ENCODE measurements around the gene RAP2A. TPM values are rescaled to one million over a fixed set of nuclear protein-coding genes. Genes with fewer than 3 reads are reported as not detected.
A peak's percentile ranks its signal among the peaks of the same experiment; 100 is the strongest.

The RAP2A gene
- 10 to 100 TPM; 15.8 to 26.9 (median 18.2) TPM for total RNA-seq

GRCh38 chr13:97433727-97434396 is at the start of gene RAP2A:
TSS of gene RAP2A (plus strand) at chr13:97434169. CDS start at chr13:97434471, 302 bp downstream.
- intact Hi-C loops (cut with DNase I), result loop anchor here (10.0 kb wide), 1 partner anchor 1771 kb away; the partner anchor contains the start of gene UBAC2
- WGBS, 2 donors, result 0% methylated on average over 4 to 7 of the region's 94 CpGs
- Histone ChIP-seq H3K4me1 (peaks cover 0 to 8% of the 10 kb centered on the region in 2 donors), H3K9me3 (no peaks in the 10 kb centered on the region), H3K27me3 (no peaks in the 10 kb centered on the region), H3K36me3 (no peaks in the 10 kb centered on the region), H3K4me3 (replicated peaks in 1 of 3) (peak within 1 kb of the TSS; percentile 61 to 72 (median 71)), H3K27ac (peak within 1 kb of the TSS; percentile 95 to 100 (median 99))
- peak in 1 of 6 experiments; percentile 8 for TF ChIP-seq CTCF (IDR thresholded peaks at IDR 0.05)
- TF ChIP-seq POLR2A (IDR thresholded peaks at IDR 0.05), result peak in 1 of 2 donors; percentile 88
- peak; percentile 88 for DNase-seq

- Histone ChIP-seq H3K27me3 (no peaks in the 10 kb centered on the region), H3K4me3 (replicated peaks in 1 of 3) (no peak overlapping the region), H3K9me3 (no peaks in the 10 kb centered on the region), H3K36me3 (no peaks in the 10 kb centered on the region), H3K27ac (peak overlapping the region; percentile 50 to 76 (median 67)), H3K4me1 (peaks cover 25 to 27% of the 10 kb centered on the region in 2 donors)
- TF ChIP-seq POLR2A (IDR thresholded peaks at IDR 0.05) (no peak), CTCF (IDR thresholded peaks at IDR 0.05) (no peak)
- WGBS, 2 donors, result 73 to 79% methylated on average over 2 of the region's 2 CpGs
- intact Hi-C loops (cut with DNase I), result no loop called here
- no peak for DNase-seq
Observed at GRCh38 chr13:97384371-97384770, 49.6 kb upstream of the RAP2A start.

- intact Hi-C loops (cut with DNase I), result no loop called here
- peak; percentile 62 to 68 for DNase-seq
Observed at GRCh38 chr13:97385146-97385545, 48.8 kb upstream of the RAP2A start.

GRCh38 chr13:97385854-97386253 is 48.1 kb upstream of the RAP2A start:
- Histone ChIP-seq H3K4me1 (peaks cover 25 to 27% of the 10 kb centered on the region in 2 donors), H3K4me3 (replicated peaks in 1 of 3) (no peak overlapping the region), H3K9me3 (no peaks in the 10 kb centered on the region), H3K27me3 (no peaks in the 10 kb centered on the region), H3K27ac (peak overlapping the region in 2 of 3 donors; percentile 67 to 76), H3K36me3 (no peaks in the 10 kb centered on the region)
- intact Hi-C loops (cut with DNase I), result no loop called here
- WGBS, 2 donors, result 82 to 89% methylated on average over 3 of the region's 3 CpGs
- TF ChIP-seq CTCF (IDR thresholded peaks at IDR 0.05) (no peak), POLR2A (IDR thresholded peaks at IDR 0.05) (no peak)
- no peak for DNase-seq

More at GRCh38 chr13:97385146-97385545, 48.8 kb upstream of the RAP2A start:
- H3K36me3 ChIP-seq, result no peaks in the 10 kb centered on the region
- no peak overlapping the region for H3K4me3 ChIP-seq (replicated peaks in 1 of 3)
- H3K4me1 ChIP-seq, result peaks cover 25 to 27% of the 10 kb centered on the region in 2 donors
- H3K27ac ChIP-seq, result peak overlapping the region; percentile 19 to 76 (median 67)
- no peak for TF ChIP-seq CTCF (IDR thresholded peaks at IDR 0.05)
- no peak for TF ChIP-seq POLR2A (IDR thresholded peaks at IDR 0.05)
- no peaks in the 10 kb centered on the region for H3K9me3 ChIP-seq
- no peaks in the 10 kb centered on the region for H3K27me3 ChIP-seq

- Histone ChIP-seq H3K27ac (no peak overlapping the region), H3K36me3 (peaks cover 0 to 4% of the 10 kb centered on the region in 2 donors), H3K9me3 (no peaks in the 10 kb centered on the region), H3K27me3 (no peaks in the 10 kb centered on the region), H3K4me1 (peaks cover 25 to 27% of the 10 kb centered on the region in 2 donors), H3K4me3 (replicated peaks in 1 of 3) (no peak overlapping the region)
- intact Hi-C loops (cut with DNase I), result no loop called here
- TF ChIP-seq POLR2A (IDR thresholded peaks at IDR 0.05) (no peak), CTCF (IDR thresholded peaks at IDR 0.05) (no peak)
- no peak for DNase-seq
- 88 to 97% methylated on average over 4 of the region's 4 CpGs for WGBS, 2 donors
Observed at GRCh38 chr13:97386801-97387484, 47.0 kb upstream of the RAP2A start.
